ENCODE data around the gene PI16. TPM values are rescaled to one million over a fixed set of nuclear protein-coding genes. Genes with fewer than 3 reads are reported as not detected.

The PI16 gene
- polyA plus RNA-seq, 6 donors from 2014 or later = 1.2 to 6.2 (median 2.6) TPM

DNA sequence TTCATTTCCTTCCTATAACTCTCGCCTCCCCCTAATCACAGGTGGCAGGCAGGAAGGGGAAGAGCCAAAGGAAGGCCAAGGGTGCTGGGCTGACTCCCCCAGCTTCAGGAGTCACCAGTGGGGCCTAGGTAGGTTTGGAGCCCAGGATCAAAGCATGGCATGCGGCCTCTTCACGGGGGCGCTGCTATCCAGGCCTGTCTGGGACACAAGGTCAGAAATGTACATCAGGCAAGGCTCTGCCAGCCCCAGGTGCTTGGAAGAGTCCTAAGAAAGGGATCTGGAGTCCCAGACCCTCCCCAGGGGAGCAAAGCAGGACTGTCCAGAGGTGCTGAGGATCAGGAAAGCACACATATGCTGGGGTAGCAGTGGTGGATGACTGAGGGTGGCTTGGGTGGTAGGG, 10.4 kb downstream of the PI16 start:
- no peak for DNase-seq
- no peak for ATAC-seq (ENCODE audit: low read depth in 2 of 2)
- Mint-ChIP-seq H3K27me3 (no peaks in the 10 kb centered on the region), H3K27ac (peak overlapping the region in 5 of 6 donors; percentile 57 to 93 (median 68)), H3K9me3 (no peaks in the 10 kb centered on the region), H3K4me3 (peak overlapping the region in 3 of 8 donors; percentile 28 to 56 (median 33)), H3K36me3 (peaks cover 6 to 12% of the 10 kb centered on the region in 2 donors), H3K4me1 (peaks cover 33 to 40% (median 40%) of the 10 kb centered on the region in 3 donors)

DNA sequence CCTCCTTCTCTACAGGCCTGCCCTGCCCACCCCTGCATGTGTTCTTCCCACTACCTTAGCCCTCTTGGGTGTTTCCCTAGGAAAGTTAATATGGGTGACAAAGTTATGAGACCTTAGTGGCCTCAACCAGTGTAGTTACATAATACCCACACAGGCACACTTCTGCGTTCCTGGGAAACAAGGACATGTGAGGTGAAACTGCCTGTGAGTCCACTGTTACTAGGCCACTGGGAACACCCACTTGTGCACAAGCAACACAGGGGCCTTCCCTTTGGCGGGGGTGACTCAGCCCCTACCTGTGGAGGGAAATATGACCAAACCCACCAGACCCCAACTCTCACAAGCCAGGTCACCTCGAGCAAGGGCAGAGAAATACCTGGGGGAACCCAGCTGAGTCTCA, 12.8 kb downstream of the PI16 start:
- no peaks in the 10 kb centered on the region for H3K9me3 Mint-ChIP-seq
- peaks cover 12% of the 10 kb centered on the region in 2 donors for H3K36me3 Mint-ChIP-seq
- ATAC-seq (ENCODE audit: low read depth in 2 of 2) (no peak), DNase-seq (no peak)
- H3K27me3 Mint-ChIP-seq = no peaks in the 10 kb centered on the region
- peak overlapping the region in 1 of 6 donors; percentile 66 for H3K27ac Mint-ChIP-seq
- peaks cover 23 to 34% (median 27%) of the 10 kb centered on the region in 3 donors for H3K4me1 Mint-ChIP-seq
- no peak overlapping the region for H3K4me3 Mint-ChIP-seq

DNA sequence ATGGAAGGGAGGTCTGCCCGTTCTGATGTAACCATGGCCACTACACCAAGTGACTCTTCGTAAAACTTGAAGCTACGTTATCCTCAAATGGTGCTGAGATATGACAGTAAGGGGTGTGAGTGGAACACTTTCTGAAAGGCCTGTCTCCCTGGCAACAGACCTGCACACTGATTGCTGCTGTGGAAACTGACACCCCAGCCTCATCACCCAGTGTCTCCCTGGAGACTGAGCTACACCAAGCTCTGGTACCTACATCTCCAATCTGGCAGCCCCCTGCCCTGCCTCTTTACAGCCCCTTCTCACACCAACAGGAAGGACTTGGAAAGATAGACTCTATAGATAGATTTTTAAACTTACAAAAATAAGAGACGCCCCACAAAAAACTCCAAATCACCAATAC, 13.2 kb downstream of the PI16 start:
- H3K9me3 Mint-ChIP-seq = no peaks in the 10 kb centered on the region
- H3K27ac Mint-ChIP-seq = peak overlapping the region in 2 of 6 donors; percentile 18 to 50
- ATAC-seq (ENCODE audit: low read depth in 2 of 2) = no peak
- H3K4me1 Mint-ChIP-seq = peaks cover 18 to 29% (median 23%) of the 10 kb centered on the region in 3 donors
- H3K27me3 Mint-ChIP-seq = no peaks in the 10 kb centered on the region
- DNase-seq = no peak
- no peak overlapping the region for H3K4me3 Mint-ChIP-seq
- peaks cover 12% of the 10 kb centered on the region in 2 donors for H3K36me3 Mint-ChIP-seq

DNA sequence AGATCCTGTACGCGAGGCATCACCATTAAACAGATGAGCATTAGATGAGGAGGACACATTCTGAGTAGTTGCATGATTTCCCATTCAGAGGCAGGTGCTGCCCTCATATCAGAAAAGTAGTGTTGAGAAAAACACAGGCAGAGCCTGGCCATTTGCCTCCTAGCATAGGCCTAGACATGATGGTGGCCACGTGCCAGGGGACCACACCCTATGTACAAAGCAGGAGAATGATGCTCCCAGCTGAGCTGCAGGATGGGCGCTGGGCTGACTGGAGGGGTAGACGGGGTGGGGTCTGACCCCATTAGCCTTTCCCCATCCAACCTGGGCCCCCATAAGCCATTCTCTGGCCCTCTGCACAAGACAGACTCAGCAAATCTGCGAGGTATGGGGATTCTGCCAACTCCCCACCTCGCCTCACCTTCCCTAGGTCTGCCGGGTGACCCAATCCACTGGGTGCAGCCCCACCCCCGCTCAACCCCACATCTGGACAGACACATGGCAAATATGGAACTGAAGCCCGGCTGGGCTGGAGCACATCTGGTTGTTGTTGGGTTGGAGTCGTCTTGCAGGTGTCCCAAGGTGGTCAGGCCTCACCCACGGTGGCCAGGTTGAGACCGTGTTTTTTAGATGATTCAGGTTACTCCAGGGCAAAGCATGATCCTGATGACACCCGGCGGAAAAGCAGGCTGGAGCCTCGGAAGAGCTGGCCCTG, 13.9 kb downstream of the PI16 start:
- H3K27ac Mint-ChIP-seq = peak overlapping the region in 4 of 6 donors; percentile 32 to 79 (median 56)
- peaks cover 12% of the 10 kb centered on the region in 2 donors for H3K36me3 Mint-ChIP-seq
- H3K27me3 Mint-ChIP-seq = no peaks in the 10 kb centered on the region
- no peak for DNase-seq
- ATAC-seq (ENCODE audit: low read depth in 2 of 2) = no peak
- H3K4me1 Mint-ChIP-seq = peaks cover 12 to 23% (median 16%) of the 10 kb centered on the region in 3 donors
- H3K9me3 Mint-ChIP-seq = no peaks in the 10 kb centered on the region
- no peak overlapping the region for H3K4me3 Mint-ChIP-seq

DNA sequence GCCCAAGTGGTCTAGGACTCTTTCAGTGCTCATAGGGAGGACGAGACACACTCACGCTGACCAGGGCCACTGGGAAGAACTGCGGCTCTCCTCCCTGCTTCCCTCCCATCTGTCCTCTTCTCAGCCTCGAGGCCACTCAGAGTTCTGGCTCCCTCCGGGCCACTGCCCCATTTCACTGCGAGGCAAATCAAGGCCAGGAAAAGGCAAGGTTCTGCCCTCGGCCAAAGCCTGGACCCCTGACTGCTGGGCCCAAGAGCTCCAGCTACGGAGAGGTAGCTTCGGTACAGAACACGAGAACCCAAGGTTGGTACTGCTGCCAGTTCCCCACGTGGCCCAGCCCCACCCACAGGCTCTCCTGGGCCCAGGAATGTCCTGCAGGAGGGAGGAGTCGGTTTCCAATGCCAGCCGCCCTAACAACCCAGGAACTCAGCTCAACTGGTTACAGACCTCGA, 14.7 kb downstream of the PI16 start:
- ATAC-seq (ENCODE audit: low read depth in 2 of 2) (no peak), DNase-seq (no peak)
- H3K36me3 Mint-ChIP-seq = peaks cover 12 to 13% of the 10 kb centered on the region in 2 donors
- H3K27me3 Mint-ChIP-seq = no peaks in the 10 kb centered on the region
- H3K9me3 Mint-ChIP-seq = no peaks in the 10 kb centered on the region
- peak overlapping the region in 1 of 8 donors; percentile 56 for H3K4me3 Mint-ChIP-seq
- H3K27ac Mint-ChIP-seq = peak overlapping the region in 1 of 6 donors; percentile 58
- H3K4me1 Mint-ChIP-seq = peaks cover 8 to 14% (median 8%) of the 10 kb centered on the region in 3 donors

DNA sequence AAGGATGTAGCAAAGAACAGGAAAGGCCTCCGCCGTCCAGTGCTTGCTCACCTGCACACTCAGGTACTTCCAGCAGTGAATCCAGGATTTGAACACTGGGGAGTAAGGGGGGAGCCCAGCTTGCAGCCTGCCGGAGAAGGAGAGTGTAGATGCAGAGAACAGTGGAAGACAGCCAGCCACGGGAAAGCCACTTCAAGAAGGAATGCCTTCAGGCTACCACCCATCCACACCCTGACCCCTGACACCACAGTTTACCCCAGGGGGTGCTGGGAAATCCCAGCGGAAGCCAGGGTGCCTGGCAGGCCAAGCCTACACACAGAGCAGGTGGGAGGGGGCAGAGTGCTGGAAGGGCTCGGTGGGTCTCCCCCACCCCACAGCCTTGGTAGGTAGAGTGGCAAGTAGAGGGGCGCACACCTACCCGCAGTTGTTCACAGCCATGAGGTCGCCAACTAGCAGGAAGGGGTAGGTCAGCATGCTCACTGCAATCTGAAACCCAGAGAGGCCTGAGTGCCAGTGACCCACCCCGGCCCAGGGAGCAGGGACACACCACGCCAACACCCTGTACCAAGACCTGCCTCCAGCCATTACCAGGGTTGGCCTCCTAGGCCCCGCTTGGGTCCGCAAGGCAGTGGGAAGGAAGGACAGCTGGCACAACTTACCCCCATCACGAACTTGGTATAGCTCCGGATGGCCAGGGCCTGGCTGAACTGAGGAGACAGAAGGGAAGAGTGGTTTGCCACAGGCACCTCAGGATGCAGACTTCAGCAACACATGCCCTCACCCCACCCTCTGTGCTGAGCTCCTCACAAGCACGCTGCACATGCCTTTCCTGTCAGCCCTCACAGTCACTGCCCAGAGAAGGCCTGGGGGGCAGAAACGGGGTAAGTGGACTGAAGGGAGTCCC, 15.7 kb downstream of the PI16 start:
- Mint-ChIP-seq H3K27ac (no peak overlapping the region), H3K36me3 (peaks cover 12 to 22% of the 10 kb centered on the region in 2 donors), H3K27me3 (no peaks in the 10 kb centered on the region), H3K9me3 (no peaks in the 10 kb centered on the region), H3K4me1 (peaks cover 0 to 5% (median 0%) of the 10 kb centered on the region in 3 donors), H3K4me3 (no peak overlapping the region)
- ATAC-seq (ENCODE audit: low read depth in 2 of 2) (no peak), DNase-seq (no peak)

DNA sequence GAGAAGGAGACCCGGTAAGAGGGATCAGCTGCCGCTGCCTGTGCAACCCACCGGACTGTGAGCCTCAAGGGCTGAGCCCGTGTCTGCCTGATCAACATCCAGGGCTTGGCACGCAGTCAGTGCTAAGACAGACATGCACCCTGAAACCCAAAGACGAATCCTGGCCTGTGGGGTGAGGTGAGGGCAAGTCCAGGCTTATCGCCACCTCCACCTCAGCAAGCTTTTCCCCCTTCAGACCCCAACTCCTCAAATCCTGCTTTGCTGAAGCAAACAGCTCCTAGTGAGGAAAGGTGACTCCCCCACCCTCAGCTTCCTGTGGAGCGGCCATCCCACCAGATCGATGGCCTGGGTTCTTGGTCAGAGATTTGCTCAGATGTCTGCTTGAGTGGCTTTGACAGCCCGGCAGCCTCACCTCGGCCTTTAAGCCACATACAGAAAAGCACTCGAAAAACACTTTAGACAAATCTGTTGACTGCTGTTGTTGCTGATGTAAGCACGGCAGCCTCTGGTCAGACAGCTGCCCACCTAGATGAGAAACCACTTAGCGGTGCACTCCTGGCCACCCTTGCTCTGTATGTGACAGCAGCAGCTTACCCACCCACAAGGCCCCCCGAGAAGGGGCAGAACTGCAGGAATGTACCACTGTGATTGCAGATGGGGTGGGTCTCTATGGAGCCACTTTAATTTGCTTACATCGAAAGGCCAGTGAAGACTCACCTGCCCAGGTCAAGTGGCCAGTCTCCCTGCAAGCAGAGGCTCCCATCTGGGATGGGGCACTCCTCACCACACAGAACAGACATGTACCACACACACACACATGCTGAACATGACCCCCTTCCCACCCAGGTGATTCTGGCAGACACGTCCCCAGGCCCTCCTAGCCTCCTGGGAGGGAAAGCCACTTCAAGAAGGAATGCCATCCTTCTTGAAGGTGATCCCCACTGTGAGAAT, 16.6 kb downstream of the PI16 start:
- Mint-ChIP-seq H3K9me3 (no peaks in the 10 kb centered on the region), H3K27ac (peak overlapping the region in 3 of 6 donors; percentile 16 to 69 (median 43)), H3K36me3 (peaks cover 12 to 30% of the 10 kb centered on the region in 2 donors)

DNA sequence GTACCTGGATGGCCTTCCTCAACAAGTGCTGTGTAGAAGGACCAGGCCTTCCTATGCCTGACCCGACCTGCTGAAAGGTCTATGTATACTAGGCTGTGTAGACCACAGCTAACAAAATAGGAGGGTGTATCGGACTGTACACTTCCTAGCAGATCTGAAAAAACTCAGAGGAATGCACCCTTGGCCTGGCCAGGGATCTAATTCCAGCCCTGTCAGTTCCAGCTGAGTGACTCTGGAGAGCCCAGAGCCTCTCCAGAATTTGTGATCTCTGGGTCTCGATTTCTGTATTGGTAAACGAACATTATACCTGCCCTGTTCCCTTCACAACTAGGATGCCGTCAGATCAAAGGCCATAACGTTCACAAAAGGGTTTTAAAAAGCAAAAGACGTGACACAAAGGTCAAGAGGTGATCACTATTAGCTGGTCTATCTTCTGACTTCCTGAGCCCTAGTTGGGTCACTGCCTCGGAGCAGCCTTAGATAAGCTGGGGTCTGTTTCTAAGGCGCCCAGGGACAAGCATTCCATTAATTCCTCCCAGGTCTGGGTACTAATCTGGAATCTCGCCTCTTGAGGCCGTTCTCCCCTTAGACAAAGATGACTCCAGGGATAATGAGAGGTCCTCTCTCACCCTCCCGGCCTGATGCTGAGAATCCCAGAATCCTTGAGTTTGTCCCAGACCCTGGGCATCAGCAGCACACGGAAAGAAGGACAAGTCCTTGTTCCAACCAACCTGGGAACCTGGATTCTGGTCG, 17.6 kb downstream of the PI16 start:
- Mint-ChIP-seq H3K27me3 (no peaks in the 10 kb centered on the region), H3K4me3 (no peak overlapping the region), H3K36me3 (peaks cover 12 to 30% of the 10 kb centered on the region in 2 donors), H3K9me3 (no peaks in the 10 kb centered on the region), H3K4me1 (no peaks in the 10 kb centered on the region), H3K27ac (peak overlapping the region in 3 of 6 donors; percentile 39 to 69 (median 43))
- ATAC-seq (ENCODE audit: low read depth in 2 of 2) (no peak), DNase-seq (no peak)

More for the DNA sequence above, 16.6 kb downstream of the PI16 start:
- Mint-ChIP-seq H3K4me3 (no peak overlapping the region), H3K27me3 (no peaks in the 10 kb centered on the region), H3K4me1 (no peaks in the 10 kb centered on the region)
- DNase-seq (no peak), ATAC-seq (ENCODE audit: low read depth in 2 of 2) (no peak)

DNA sequence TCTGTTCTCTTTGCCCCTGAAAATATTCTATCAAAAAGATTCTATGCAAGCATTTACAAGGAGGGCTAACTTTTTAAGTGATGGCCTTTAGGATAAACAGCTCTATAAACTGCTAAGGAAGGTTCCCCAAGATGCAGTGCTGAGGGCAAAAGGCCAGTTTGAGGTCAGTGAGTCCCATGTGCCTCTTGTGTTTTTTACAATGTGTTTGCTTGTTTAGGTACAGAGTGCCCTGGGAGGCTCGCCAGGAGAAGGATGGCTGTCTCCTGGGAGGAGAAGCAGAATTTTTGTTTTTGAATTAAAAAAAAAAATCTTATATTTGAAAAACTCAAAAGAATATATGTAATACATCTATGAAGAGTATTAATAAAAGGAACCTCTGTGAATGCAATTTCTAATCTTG, 18.7 kb downstream of the PI16 start:
- DNase-seq (no peak), ATAC-seq (ENCODE audit: low read depth in 2 of 2) (no peak)
- Mint-ChIP-seq H3K27me3 (no peaks in the 10 kb centered on the region), H3K4me1 (peaks cover 0 to 8% (median 2%) of the 10 kb centered on the region in 3 donors), H3K27ac (no peak overlapping the region), H3K9me3 (no peaks in the 10 kb centered on the region), H3K4me3 (no peak overlapping the region), H3K36me3 (peaks cover 15 to 25% of the 10 kb centered on the region in 2 donors)

DNA sequence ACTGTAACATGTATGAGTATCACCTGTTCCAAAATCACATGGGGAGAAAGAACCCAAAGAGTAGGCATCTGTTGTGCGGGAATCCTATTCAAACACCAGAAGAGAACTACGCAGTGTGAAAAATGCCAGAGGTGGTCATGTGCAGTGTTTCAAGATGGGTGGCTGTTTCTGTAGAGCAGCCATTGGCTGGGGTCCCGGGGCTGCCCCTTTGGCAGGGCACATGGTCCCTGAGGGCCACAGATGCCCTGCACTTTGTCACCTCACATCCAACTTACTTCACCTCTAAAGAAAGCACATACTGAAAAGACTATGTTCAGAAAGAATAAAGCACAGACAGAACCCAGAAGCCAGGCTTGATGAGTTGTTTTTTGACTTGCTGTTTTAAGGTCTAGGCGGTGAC, 19.1 kb downstream of the PI16 start:
- Mint-ChIP-seq H3K4me1 (peaks cover 0 to 8% (median 2%) of the 10 kb centered on the region in 3 donors), H3K9me3 (no peaks in the 10 kb centered on the region), H3K27ac (peak overlapping the region in 1 of 6 donors; percentile 38), H3K36me3 (peaks cover 11 to 24% of the 10 kb centered on the region in 2 donors), H3K27me3 (no peaks in the 10 kb centered on the region), H3K4me3 (no peak overlapping the region)
- ATAC-seq (ENCODE audit: low read depth in 2 of 2) (no peak), DNase-seq (no peak)

DNA sequence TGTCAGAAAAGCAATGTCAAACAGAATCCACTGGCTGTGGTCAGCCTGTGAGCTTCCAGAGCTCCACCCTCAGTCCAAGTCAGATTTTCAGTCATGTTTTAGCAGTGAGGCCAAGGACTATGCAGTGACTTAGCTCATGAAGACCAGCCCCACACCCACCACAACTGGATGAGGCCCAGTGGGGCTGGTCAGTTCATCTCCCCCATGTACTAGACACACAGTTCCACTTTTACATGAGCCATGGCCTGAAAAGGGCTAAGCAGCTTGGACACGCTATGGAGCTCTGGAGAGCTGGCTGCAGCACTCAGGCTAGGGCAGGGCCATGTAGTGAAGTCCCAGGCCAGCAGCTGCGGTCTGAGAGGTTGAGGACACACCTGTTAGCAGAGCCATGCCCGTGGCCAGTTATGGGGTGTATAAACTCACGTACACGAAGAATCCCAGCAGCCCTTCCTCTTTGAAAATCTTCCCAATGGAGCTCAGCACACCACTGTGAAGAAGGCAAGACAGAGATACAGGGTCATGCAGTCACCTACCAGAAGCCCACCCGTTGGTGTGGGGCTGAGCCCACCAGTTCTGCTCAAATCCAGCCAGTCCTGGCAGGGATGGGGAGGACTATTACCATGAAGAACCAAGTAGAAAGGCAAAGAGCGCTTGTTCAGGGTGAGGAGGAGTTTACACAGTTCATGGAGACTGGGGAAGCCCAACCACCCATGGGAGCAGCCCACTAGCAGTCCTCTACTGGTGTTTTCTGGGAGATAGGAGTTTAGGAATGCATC, 20.9 kb downstream of the PI16 start:
- H3K9me3 Mint-ChIP-seq = no peaks in the 10 kb centered on the region
- peaks cover 12 to 23% (median 13%) of the 10 kb centered on the region in 3 donors for H3K4me1 Mint-ChIP-seq
- ATAC-seq (ENCODE audit: low read depth in 2 of 2) = no peak
- H3K27me3 Mint-ChIP-seq = no peaks in the 10 kb centered on the region
- H3K27ac Mint-ChIP-seq = peak overlapping the region in 1 of 6 donors; percentile 22
- no peak for DNase-seq
- H3K36me3 Mint-ChIP-seq = peaks cover 8 to 24% of the 10 kb centered on the region in 2 donors
- no peak overlapping the region for H3K4me3 Mint-ChIP-seq

DNA sequence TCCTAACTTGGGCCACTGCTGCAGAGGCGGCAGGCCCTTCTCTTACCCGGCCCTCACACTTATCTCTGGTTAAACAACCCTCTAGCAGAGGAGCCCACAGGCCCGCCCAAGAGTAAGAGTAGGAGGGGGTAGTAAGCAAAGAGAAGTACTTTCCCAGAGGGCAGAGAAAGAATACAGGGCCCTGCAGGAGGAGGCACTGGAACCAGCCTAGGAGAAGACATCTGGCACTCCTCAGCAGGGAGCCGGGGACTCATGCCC, 21.4 kb downstream of the PI16 start:
- Mint-ChIP-seq H3K9me3 (no peaks in the 10 kb centered on the region), H3K4me3 (no peak overlapping the region), H3K4me1 (peaks cover 17 to 28% (median 18%) of the 10 kb centered on the region in 3 donors), H3K36me3 (peaks cover 8 to 24% of the 10 kb centered on the region in 2 donors), H3K27ac (no peak overlapping the region), H3K27me3 (no peaks in the 10 kb centered on the region)
- no peak for ATAC-seq (ENCODE audit: low read depth in 2 of 2)
- no peak for DNase-seq
